GM18502 (cell line): ENCODE results near the gene RBM4.

Source experiments
- ATAC-seq: cut with Tn5 transposase; IDR thresholded peaks from one replicate; pipeline ENCODE4 v1.9.1; 2021; ENCODE audit warnings: mild to moderate bottlenecking; ENCODE audit not compliant: unreplicated experiment, poor library complexity

RBM4 gene

GRCh38 chr11:66649903-66650302 lies 11.4 kb downstream of the RBM4 start:
- ATAC-seq: no peak

DNA sequence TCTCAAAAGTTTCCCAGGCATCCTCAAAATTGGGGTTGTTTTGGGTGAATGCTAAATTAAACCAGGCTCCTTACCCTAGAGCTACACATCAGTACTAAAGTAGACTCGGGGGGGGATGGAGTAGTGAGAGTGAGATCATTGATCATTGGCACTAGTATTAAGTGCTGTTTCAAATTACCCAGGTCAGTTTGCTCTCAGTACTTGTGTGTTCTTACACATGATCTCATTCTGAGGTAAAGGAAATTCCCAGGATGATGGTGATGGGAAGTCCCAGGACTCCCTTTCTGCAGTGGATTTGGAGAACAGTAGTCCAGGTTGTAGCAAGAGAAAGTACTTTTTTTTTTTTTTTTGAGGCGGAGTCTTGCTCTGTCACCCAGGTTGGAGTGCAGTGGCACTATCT lies 12.5 kb downstream of the RBM4 start:
- ATAC-seq: no peak

- ATAC-seq: no peak
These were observed 14.1 kb downstream of the RBM4 start for GRCh38 chr11:66652651-66653050.

- ATAC-seq: no peak
These were observed 14.6 kb downstream of the RBM4 start for GRCh38 chr11:66653123-66653522.

DNA sequence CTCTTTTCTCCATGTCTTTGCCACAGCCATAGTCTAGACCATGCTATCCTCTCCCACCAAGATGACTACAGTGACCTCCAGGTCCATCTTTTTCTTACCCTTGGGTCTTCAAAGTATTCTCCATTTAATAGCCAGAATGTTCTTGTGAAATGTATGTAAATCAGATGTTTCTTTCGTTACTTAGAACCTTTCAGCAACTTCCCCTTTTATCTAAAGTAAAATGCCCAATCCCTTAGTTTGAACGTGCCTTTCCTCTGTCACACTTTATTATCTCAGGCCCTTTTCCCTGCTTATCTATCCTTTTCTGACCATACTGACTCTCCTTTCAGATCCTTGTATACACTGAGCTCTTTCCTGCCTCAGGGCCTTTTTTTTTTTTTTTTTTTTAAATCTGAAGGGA lies 21.3 kb downstream of the RBM4 start:
- ATAC-seq: no peak

- ATAC-seq: no peak
These were observed 25.3 kb downstream of the RBM4 start for GRCh38 chr11:66663741-66664296.

GRCh38 chr11:66665369-66665768 lies 26.9 kb downstream of the RBM4 start:
- no peak for ATAC-seq

DNA sequence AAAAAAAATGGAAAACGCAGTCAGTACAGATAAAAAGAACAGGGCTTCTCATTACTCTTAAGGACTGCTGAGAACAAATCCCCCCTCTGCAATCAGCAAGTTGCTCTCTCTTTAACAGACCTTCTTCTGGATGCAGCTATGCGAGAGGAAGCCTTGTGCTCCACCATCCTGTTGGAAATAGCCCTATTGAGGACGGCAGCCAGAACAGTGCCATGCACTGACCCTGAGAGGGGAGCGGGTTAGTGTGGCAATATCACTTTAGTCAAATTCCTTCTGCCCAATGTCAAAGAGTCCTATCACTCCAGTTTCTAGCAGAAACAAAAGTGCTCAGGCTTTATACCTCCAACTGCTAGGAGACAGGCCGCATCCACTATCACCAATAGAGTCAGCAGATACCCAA lies 32.3 kb downstream of the RBM4 start:
- ATAC-seq: no peak

- ATAC-seq: no peak
These were observed 36.6 kb downstream of the RBM4 start for GRCh38 chr11:66674964-66675602.

- no peak for ATAC-seq
These were observed 37.9 kb downstream of the RBM4 start for GRCh38 chr11:66676282-66676919.

DNA sequence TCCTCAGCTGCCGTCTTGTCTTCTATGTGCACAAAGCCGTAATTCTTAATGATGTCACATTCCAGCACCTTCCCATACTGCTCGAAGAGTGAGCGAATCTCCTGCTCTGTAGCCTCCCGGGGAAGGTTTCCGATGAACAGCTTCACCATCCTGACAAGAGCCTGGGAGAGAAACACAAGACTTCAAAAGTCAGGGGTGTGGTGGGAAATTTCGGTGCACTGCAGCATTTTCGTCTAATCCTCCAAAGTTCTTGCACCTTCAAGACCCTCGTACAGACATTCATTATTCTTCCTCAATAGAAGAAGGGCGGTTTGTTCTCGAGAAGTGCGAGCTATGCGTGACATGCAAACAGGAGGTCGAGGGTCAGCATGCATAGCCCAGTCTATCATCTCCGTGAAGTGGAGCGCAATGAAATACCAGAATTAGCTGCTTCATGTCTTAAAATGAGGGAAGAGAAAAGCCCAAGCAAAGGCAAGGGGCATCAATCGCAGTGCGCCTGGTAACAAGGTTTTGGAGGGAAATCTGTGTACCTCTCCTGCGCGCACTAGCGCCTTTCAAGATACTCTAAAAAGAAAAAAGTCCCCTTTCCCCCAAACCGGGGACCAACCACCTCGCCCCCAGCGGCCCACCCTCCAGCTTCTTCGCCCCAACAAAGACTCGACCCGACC lies 38.6 kb downstream of the RBM4 start:
- ATAC-seq: no peak

DNA sequence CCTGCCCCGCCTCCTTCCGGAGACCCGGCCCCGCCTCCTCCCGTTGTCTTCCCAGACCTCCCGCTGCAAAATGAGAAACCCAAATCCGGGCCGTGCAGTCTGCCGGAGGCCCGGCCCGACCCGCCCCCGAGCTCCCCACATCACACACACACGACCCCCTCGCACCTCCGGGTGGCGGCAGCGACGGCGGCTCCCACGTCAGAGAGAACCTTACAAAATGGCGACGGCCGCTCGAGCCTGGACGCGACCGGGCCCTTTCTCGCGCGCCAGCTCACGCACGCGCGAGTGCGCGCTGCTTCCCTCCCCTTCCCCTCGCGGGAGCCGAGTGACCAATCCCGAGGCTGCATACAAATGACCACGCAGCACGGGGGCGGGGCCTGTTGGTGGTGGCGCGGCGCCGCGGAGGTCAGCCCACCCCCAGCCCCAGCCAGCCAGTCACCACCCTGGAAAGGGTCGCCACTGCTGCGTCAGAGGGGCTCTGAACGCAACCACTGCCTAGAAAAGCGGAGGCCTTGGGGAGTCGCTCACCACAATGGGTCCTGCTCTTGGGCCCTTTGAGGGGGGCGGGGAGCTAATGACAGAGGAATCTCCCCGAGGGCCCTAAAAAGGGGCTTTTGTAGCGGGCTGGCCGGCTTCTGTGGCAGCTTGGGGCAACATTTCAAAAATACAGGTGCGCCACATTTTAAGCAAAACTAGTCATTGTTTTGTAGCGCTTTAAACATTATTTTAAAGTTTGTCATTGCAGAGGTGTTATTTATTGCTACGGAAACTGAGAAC lies 39.3 kb downstream of the RBM4 start, which contains the start of gene RBM4B:
TSS of gene RBM4B (minus strand) at position 289 of the 777 bp plus-strand sequence. CDS start 808 bp downstream, outside the sequence.
- ATAC-seq: peak; percentile 89

- no peak for ATAC-seq
These were observed 42.6 kb downstream of the RBM4 start for GRCh38 chr11:66680966-66681645.

GRCh38 chr11:66683877-66684276 lies 45.4 kb downstream of the RBM4 start:
- no peak for ATAC-seq

- ATAC-seq: no peak
These were observed 46.1 kb downstream of the RBM4 start for GRCh38 chr11:66684635-66685034.

DNA sequence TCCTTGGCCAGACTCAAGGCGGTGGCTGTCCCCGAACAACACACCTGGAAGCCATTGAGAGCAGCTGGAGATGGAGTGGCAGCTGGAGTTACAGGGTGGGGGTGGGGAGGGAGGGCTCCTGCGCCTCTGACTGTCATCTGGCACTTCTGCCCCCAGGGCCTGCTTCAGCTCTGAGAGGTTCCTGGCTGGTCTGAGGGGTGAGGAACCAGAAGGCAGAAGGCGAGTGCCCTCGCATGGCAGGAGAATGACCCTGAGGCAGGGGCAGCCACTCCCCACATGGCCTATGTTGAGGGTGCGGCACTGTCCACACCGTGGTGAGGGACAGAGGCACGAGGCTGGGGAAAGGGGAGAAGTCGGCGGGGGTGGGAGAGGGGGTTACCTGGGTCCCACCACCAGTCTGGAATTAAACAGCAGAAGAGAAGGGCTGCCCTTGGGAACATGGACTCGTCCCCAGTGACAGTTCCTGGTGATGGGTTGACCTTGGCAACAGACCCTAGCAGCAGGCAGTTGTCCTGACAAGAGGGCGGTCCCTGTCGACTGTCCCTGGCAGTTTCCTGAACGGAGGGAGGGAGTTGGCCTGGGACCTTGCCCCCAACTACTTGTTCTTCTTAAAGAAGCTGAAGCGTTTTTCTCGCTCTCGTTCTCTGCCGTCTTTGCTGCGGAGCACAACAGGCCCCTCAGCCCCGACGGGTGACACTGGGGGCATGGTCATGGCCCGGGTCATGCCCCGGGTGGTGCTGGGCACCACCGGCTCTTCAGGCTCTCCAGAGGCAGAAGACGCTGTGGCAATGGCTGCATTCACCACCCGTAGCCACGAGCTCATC lies 47.0 kb downstream of the RBM4 start:
- ATAC-seq: no peak

GRCh38 chr11:66686100-66686785 lies 47.7 kb downstream of the RBM4 start:
- no peak for ATAC-seq
